Activated naive CD8-positive, alpha-beta T cell treated with anti-CD3 and anti-CD28 coated beads for 36 hours (primary cell): ENCODE results near the gene CTNND2. TPM values are rescaled to one million over a fixed set of nuclear protein-coding genes. Genes with fewer than 3 reads are reported as not detected.
"Not testable (repeated sequence)": the region's sequence is repeated elsewhere in the genome, so short reads cannot be mapped to it uniquely, and the experiment has no call there.

Experiments used
- DNase-seq: peaks from one replicate; pipeline ENCODE4 v3.0.0; 2021
- H3K27ac Mint-ChIP-seq: one replicate; pipeline ENCODE4 v1.8.0; 2022; ENCODE audit warnings: mild to moderate bottlenecking, moderate library complexity, mixed read lengths
- H3K27me3 Mint-ChIP-seq: one replicate; pipeline ENCODE4 v1.8.0; 2022; ENCODE audit warnings: mild to moderate bottlenecking, mixed read lengths
- H3K36me3 Mint-ChIP-seq: one replicate; pipeline ENCODE4 v1.8.0; 2021; ENCODE audit warnings: mild to moderate bottlenecking, mixed read lengths
- H3K4me1 Mint-ChIP-seq: one replicate; pipeline ENCODE4 v1.8.0; 2021; ENCODE audit warnings: mixed read lengths
- H3K4me3 Mint-ChIP-seq: one replicate; pipeline ENCODE4 v1.8.0; 2022; ENCODE audit warnings: mild to moderate bottlenecking, moderate library complexity, mixed read lengths
- H3K9me3 Mint-ChIP-seq: one replicate; pipeline ENCODE4 v1.8.0; 2022; ENCODE audit warnings: mixed read lengths
- total RNA-seq, 2 experiments: library from RNA; stranded (reverse); gene quantifications; one replicate each; pipeline ENCODE4 v1.2.3, GENCODE V29; 2021

The CTNND2 gene
- total RNA-seq, 2 experiments from 2014 or later, result not detected

- H3K4me1 Mint-ChIP-seq, result no peaks in the 10 kb centered on the region
- no peak overlapping the region for H3K27ac Mint-ChIP-seq
These were observed 827.2 kb downstream of the CTNND2 start for GRCh38 chr5:11076945-11077613.

GRCh38 chr5:11075035-11075805 lies 829.0 kb downstream of the CTNND2 start:
- Mint-ChIP-seq H3K36me3 (no peaks in the 10 kb centered on the region), H3K9me3 (peaks cover 3% of the 10 kb centered on the region), H3K4me3 (no peak overlapping the region), H3K27ac (no peak overlapping the region), H3K27me3 (peaks cover 7% of the 10 kb centered on the region), H3K4me1 (no peaks in the 10 kb centered on the region)
- DNase-seq, result no peak

More at GRCh38 chr5:11076945-11077613, 827.2 kb downstream of the CTNND2 start:
- H3K36me3 Mint-ChIP-seq, result no peaks in the 10 kb centered on the region
- peaks cover 7% of the 10 kb centered on the region for H3K27me3 Mint-ChIP-seq
- DNase-seq, result no peak
- H3K4me3 Mint-ChIP-seq, result no peak overlapping the region
- no peaks in the 10 kb centered on the region for H3K9me3 Mint-ChIP-seq

GRCh38 chr5:11072568-11072967 lies 831.7 kb downstream of the CTNND2 start:
- Mint-ChIP-seq H3K27me3 (peaks cover 9% of the 10 kb centered on the region), H3K27ac (no peak overlapping the region), H3K4me1 (no peaks in the 10 kb centered on the region), H3K4me3 (no peak overlapping the region), H3K9me3 (peaks cover 11% of the 10 kb centered on the region), H3K36me3 (no peaks in the 10 kb centered on the region)
- DNase-seq, result no peak

GRCh38 chr5:11072076-11072475 lies 832.2 kb downstream of the CTNND2 start:
- no peak for DNase-seq

GRCh38 chr5:11069041-11069440 lies 835.2 kb downstream of the CTNND2 start:
- Mint-ChIP-seq H3K4me3 (no peak overlapping the region), H3K27me3 (peaks cover 7% of the 10 kb centered on the region), H3K4me1 (no peaks in the 10 kb centered on the region), H3K9me3 (peaks cover 11% of the 10 kb centered on the region), H3K27ac (no peak overlapping the region), H3K36me3 (no peaks in the 10 kb centered on the region)
- no peak for DNase-seq

More at GRCh38 chr5:11072076-11072475, 832.2 kb downstream of the CTNND2 start:
- no peaks in the 10 kb centered on the region for H3K36me3 Mint-ChIP-seq
- no peak overlapping the region for H3K27ac Mint-ChIP-seq
- no peaks in the 10 kb centered on the region for H3K4me1 Mint-ChIP-seq
- H3K9me3 Mint-ChIP-seq, result peaks cover 11% of the 10 kb centered on the region
- H3K4me3 Mint-ChIP-seq, result no peak overlapping the region
- peaks cover 6% of the 10 kb centered on the region for H3K27me3 Mint-ChIP-seq

GRCh38 chr5:11065723-11066122 lies 838.5 kb downstream of the CTNND2 start:
- H3K4me3 Mint-ChIP-seq, H3K27me3 Mint-ChIP-seq, H3K4me1 Mint-ChIP-seq, H3K27ac Mint-ChIP-seq, H3K36me3 Mint-ChIP-seq, DNase-seq: not testable (repeated sequence)
- H3K9me3 Mint-ChIP-seq, result peaks cover 11% of the 10 kb centered on the region

- Mint-ChIP-seq H3K27me3 (peaks cover 7% of the 10 kb centered on the region), H3K36me3 (no peaks in the 10 kb centered on the region), H3K4me3 (no peak overlapping the region), H3K27ac (no peak overlapping the region), H3K9me3 (peaks cover 5% of the 10 kb centered on the region), H3K4me1 (no peaks in the 10 kb centered on the region)
- DNase-seq, result no peak
These were observed 839.3 kb downstream of the CTNND2 start for GRCh38 chr5:11064763-11065450.

GRCh38 chr5:11062397-11062796 lies 841.8 kb downstream of the CTNND2 start:
- H3K9me3 Mint-ChIP-seq, result peaks cover 5% of the 10 kb centered on the region
- no peaks in the 10 kb centered on the region for H3K4me1 Mint-ChIP-seq
- no peak overlapping the region for H3K27ac Mint-ChIP-seq
- H3K27me3 Mint-ChIP-seq, result peaks cover 8% of the 10 kb centered on the region
- no peak overlapping the region for H3K4me3 Mint-ChIP-seq
- no peak for DNase-seq
- no peaks in the 10 kb centered on the region for H3K36me3 Mint-ChIP-seq

- DNase-seq, result no peak
- Mint-ChIP-seq H3K36me3 (no peaks in the 10 kb centered on the region), H3K4me3 (no peak overlapping the region), H3K27me3 (peaks cover 15% of the 10 kb centered on the region), H3K27ac (no peak overlapping the region), H3K4me1 (no peaks in the 10 kb centered on the region), H3K9me3 (peaks cover 6% of the 10 kb centered on the region)
These were observed 847.7 kb downstream of the CTNND2 start for GRCh38 chr5:11056560-11056959.

- H3K36me3 Mint-ChIP-seq, result no peaks in the 10 kb centered on the region
- H3K9me3 Mint-ChIP-seq, result peaks cover 6% of the 10 kb centered on the region
- DNase-seq, result no peak
- H3K27me3 Mint-ChIP-seq, result peaks cover 15% of the 10 kb centered on the region
- no peak overlapping the region for H3K4me3 Mint-ChIP-seq
- H3K4me1 Mint-ChIP-seq, result no peaks in the 10 kb centered on the region
- H3K27ac Mint-ChIP-seq, result no peak overlapping the region
These were observed 850.2 kb downstream of the CTNND2 start for GRCh38 chr5:11054014-11054413.

- H3K27ac Mint-ChIP-seq, result no peak overlapping the region
- no peaks in the 10 kb centered on the region for H3K4me1 Mint-ChIP-seq
- no peak overlapping the region for H3K4me3 Mint-ChIP-seq
- DNase-seq, result no peak
- H3K36me3 Mint-ChIP-seq, result no peaks in the 10 kb centered on the region
- peaks cover 15% of the 10 kb centered on the region for H3K27me3 Mint-ChIP-seq
- peaks cover 6% of the 10 kb centered on the region for H3K9me3 Mint-ChIP-seq
These were observed 851.4 kb downstream of the CTNND2 start for GRCh38 chr5:11052871-11053270.

GRCh38 chr5:11050596-11051304 lies 853.5 kb downstream of the CTNND2 start:
- no peak for DNase-seq
- no peaks in the 10 kb centered on the region for H3K4me1 Mint-ChIP-seq
- peaks cover 4% of the 10 kb centered on the region for H3K27me3 Mint-ChIP-seq
- H3K27ac Mint-ChIP-seq, result no peak overlapping the region
- H3K4me3 Mint-ChIP-seq, result no peak overlapping the region
- H3K36me3 Mint-ChIP-seq, result no peaks in the 10 kb centered on the region
- no peaks in the 10 kb centered on the region for H3K9me3 Mint-ChIP-seq

- Mint-ChIP-seq H3K36me3 (no peaks in the 10 kb centered on the region), H3K4me1 (no peaks in the 10 kb centered on the region), H3K9me3 (no peaks in the 10 kb centered on the region), H3K27me3 (no peaks in the 10 kb centered on the region), H3K4me3 (no peak overlapping the region), H3K27ac (no peak overlapping the region)
- no peak for DNase-seq
These were observed 855.5 kb downstream of the CTNND2 start for GRCh38 chr5:11048760-11049159.

GRCh38 chr5:11047625-11048024 lies 856.6 kb downstream of the CTNND2 start:
- no peaks in the 10 kb centered on the region for H3K9me3 Mint-ChIP-seq
- peaks cover 3% of the 10 kb centered on the region for H3K27me3 Mint-ChIP-seq
- DNase-seq, result no peak
- H3K36me3 Mint-ChIP-seq, result no peaks in the 10 kb centered on the region
- H3K4me3 Mint-ChIP-seq, result no peak overlapping the region
- H3K4me1 Mint-ChIP-seq, result no peaks in the 10 kb centered on the region
- H3K27ac Mint-ChIP-seq, result no peak overlapping the region

- Mint-ChIP-seq H3K4me3 (no peak overlapping the region), H3K36me3 (no peaks in the 10 kb centered on the region), H3K27me3 (peaks cover 3% of the 10 kb centered on the region), H3K4me1 (no peaks in the 10 kb centered on the region), H3K9me3 (no peaks in the 10 kb centered on the region), H3K27ac (no peak overlapping the region)
- no peak for DNase-seq
These were observed 857.2 kb downstream of the CTNND2 start for GRCh38 chr5:11047030-11047429.
